Bronchial epithelial cell (primary cell): ENCODE data around the gene ANO10. TPM values are rescaled to one million over a fixed set of nuclear protein-coding genes. Genes with fewer than 3 reads are reported as not detected.

Source experiments
- DNase-seq: peaks from one replicate; pipeline ENCODE4 v3.0.0-alpha.2; 2010; ENCODE audit warnings: low read depth
- FAIRE-seq: peaks from 2 replicates; lab custom pipeline; 2011; peaks lifted over from hg19 to GRCh38; lab: Jason Lieb, UNC
- H3K27me3 ChIP-seq: 2 replicates; pipeline ENCODE4 v1.5.1; 2011; ENCODE audit warnings: low read length; ENCODE audit not compliant: control insufficient read depth, insufficient read depth
- H3K36me3 ChIP-seq: 2 replicates; pipeline ENCODE4 v1.5.1; 2011; ENCODE audit warnings: low read length; ENCODE audit not compliant: control insufficient read depth, insufficient read depth
- H3K4me3 ChIP-seq: 2 replicates; pipeline ENCODE4 v1.5.1; 2011; ENCODE audit warnings: mild to moderate bottlenecking, low read depth, low read length, control low read depth
- total RNA-seq: library from RNA; depleted of rRNA; stranded (reverse); fragments of >200 nt; gene quantifications from 2 replicates; pipeline ENCODE4 v1.2.1, GENCODE V29; 2014
- TF ChIP-seq, protein P1 (sequence below): IDR thresholded peaks from 2 replicates; pipeline ENCODE4 v1.5.1; 2011; ENCODE audit warnings: mild to moderate bottlenecking, moderate library complexity, low read length, control low read depth, inconsistent platforms; ENCODE audit not compliant: insufficient read depth, severe bottlenecking

Gene ANO10
- total RNA-seq, 1 donor from 2014 or later = 25.8 TPM

DNA sequence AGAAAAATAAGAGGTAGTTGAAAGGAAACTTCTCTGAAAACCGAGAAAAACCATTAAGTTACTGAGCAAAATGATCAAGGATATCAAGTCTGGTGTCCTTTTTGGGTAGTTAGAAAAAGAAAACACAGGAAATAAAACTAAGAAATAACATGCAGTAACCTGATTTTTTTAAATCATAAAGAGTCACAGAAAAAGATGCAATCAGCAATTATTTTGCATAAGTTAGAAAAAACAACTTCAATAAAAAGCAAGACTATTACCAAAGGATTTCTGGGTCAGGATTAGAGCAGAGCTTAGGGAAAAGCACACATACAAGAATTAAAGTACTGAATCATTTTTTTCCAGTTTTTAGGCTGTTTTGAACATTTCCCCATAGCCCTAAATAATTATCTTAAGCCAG, 28.5 kb upstream of the ANO10 start:
- no peak for DNase-seq
- FAIRE-seq = no peak
- TF ChIP-seq, protein P1, sequence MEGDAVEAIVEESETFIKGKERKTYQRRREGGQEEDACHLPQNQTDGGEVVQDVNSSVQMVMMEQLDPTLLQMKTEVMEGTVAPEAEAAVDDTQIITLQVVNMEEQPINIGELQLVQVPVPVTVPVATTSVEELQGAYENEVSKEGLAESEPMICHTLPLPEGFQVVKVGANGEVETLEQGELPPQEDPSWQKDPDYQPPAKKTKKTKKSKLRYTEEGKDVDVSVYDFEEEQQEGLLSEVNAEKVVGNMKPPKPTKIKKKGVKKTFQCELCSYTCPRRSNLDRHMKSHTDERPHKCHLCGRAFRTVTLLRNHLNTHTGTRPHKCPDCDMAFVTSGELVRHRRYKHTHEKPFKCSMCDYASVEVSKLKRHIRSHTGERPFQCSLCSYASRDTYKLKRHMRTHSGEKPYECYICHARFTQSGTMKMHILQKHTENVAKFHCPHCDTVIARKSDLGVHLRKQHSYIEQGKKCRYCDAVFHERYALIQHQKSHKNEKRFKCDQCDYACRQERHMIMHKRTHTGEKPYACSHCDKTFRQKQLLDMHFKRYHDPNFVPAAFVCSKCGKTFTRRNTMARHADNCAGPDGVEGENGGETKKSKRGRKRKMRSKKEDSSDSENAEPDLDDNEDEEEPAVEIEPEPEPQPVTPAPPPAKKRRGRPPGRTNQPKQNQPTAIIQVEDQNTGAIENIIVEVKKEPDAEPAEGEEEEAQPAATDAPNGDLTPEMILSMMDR = no peak

DNA sequence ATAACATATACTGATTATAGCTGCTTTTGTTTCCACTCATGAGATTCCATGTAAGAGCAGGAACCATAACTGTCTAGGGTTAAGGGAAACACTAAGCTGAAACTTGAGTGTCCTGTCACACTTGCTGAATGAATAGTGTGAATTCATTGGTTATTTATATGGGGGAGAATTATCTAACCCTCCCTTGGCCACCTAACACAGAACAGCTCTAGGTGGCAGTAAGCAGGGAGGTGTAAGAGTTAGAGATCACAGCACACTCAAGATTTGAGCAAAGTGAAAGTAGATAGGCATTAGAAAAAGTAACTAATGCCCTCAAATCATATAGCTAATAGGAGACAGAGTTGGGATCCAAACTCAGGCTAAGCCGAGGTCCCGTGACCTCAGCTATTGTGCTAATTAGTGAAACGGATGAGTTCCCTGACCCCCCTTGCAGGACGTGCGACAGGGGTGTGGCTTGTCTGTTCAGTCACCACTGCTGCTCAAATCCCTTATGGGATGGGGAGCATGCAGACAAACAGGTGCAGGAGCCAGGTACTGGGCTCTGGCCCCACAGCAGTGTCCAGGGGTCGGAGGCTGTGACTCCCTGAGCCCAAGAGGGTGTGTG, 27.7 kb upstream of the ANO10 start:
- Histone ChIP-seq H3K36me3 (no peaks in the 10 kb centered on the region), H3K27me3 (no peaks in the 10 kb centered on the region), H3K4me3 (no peak overlapping the region)
- TF ChIP-seq, protein P1 = no peak
- FAIRE-seq = peak; percentile 95
- DNase-seq = no peak

More for the DNA sequence above, 28.5 kb upstream of the ANO10 start:
- no peak overlapping the region for H3K4me3 ChIP-seq
- no peaks in the 10 kb centered on the region for H3K27me3 ChIP-seq
- no peaks in the 10 kb centered on the region for H3K36me3 ChIP-seq

DNA sequence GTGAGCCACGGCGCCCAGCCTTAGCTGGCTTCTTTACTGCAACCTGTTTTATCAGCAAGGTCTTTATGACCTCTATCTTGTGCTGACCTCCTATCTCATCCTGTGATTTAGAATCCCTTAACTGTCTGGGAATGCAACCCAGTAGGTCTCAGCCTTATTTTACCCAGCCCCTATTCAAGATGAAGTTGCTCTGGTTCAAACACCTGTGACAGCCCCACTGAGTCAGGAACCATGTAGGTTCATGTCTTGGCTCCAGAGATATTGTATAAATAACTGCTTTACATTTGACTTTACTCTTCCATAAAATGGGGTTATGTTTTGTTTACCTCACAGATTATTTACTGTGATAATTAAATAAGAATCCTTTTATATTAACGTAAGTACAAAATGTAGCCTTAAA, 27.1 kb upstream of the ANO10 start:
- no peak for FAIRE-seq
- H3K36me3 ChIP-seq = no peaks in the 10 kb centered on the region
- no peak overlapping the region for H3K4me3 ChIP-seq
- no peak for DNase-seq
- H3K27me3 ChIP-seq = no peaks in the 10 kb centered on the region
- TF ChIP-seq, protein P1 = no peak

DNA sequence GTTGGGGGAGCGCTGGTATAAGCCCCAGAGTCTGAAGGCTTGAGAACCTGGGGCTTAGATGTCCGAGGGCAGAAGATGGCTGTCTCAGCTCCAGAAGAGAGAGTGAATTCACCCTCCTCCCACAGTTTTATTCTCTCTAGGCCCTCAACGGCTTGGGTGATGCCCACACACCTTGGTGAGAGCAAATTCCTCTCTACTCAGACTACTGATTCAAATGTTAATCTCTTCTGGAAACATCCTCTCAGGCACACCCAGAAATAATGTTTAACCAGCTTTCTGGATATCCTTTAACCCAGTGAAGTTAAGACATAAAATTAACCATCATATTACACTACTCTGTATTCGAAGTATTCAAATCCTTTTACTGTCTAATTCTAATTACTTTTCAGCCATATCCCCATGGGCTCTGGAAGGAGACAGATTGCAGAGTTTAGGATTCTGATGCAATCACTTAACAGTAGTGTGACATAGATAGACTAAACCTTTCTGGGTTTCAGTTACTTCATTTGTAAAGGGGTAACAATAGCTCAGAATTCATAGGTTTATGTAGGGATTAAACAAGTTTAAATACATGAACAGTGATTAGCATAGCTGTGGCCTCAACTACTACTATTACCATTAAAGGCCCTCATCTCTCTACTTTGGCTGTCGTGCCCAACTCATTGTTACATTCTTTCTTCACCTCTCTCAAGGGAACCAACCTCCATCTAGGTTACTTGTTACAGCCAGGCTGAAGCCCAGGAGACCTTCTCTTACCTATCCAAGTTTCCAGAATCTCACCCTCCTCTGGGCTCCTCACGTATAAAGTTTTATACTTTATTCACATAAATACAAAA, 25.7 kb upstream of the ANO10 start:
- no peaks in the 10 kb centered on the region for H3K27me3 ChIP-seq
- TF ChIP-seq, protein P1 = no peak
- H3K36me3 ChIP-seq = no peaks in the 10 kb centered on the region
- FAIRE-seq (no peak), DNase-seq (no peak)
- no peak overlapping the region for H3K4me3 ChIP-seq

DNA sequence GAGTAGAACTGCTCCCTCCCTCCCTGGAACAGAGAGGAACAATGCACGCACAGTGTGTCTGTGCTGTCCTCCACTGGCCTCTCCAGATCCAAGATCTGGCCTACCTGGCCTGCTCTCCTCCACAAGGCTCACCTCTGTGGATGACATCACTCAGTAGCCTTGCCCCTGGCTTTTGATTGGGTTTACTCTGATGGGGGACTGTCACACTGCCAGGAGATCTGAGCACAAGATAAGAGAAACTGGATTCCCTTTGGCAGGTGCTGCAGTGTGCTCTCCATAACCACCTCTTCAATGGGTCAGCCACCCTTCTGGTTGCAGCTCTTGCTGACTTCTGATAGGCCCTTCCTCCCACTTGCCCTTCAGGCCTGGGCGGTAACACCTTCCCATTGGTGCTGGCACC, 22.6 kb upstream of the ANO10 start:
- DNase-seq = no peak
- no peaks in the 10 kb centered on the region for H3K36me3 ChIP-seq
- H3K27me3 ChIP-seq = no peaks in the 10 kb centered on the region
- no peak overlapping the region for H3K4me3 ChIP-seq
- TF ChIP-seq, protein P1 = no peak
- FAIRE-seq = no peak
